ENCODE measurements around the gene C2CD2. TPM values are rescaled to one million over a fixed set of nuclear protein-coding genes. Genes with fewer than 3 reads are reported as not detected.

Gene C2CD2
- total and polyA plus RNA-seq, 2 donors (not counting 1 experiment from before 2014, with no cell fraction given) = 6.8 to 11.9 TPM

DNA sequence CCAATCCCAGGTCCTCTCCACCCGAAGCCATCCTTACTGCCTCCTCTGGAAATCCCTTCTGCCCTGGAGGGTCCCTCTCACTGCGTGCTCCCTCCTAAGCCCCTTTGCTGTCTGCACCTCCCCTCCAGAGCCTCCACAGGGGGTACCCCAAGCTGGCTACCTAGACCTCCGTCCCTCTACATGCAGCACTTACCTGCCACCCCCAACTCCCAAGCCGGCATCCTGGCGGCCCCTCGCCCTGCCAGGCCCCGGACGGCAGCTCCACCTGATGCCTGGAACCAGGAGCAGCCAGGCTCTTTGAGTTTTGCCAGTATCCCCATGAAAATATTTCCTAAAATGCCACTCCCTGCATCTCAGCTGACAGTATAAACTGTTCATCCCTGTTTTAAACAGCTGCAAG, 78.7 kb downstream of the C2CD2 start:
- intact Hi-C loops (cut with micrococcal nuclease) = no loop called here

DNA sequence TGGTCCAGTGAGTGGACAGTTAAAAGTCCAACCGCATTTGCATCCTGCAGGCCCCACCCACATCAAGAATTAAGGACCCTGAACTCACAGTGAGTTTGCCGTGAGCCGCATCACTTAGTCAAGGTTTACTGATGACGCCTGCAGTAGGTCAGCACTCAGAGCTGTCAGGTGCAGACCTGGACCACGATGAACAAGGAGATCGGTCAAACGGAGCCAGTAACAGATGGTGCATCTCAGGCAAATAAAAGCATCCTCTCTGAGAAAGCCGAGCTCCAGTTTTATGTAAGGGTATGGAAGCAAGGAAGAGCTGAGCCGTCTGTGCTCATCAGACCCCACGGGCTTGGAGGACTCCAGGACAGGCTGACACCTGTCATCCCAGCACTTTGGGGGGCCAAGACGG, 79.2 kb downstream of the C2CD2 start:
- Histone ChIP-seq H3K9me3 (ENCODE audit: control extremely low read depth in 1 of 3, control insufficient read depth in 2 of 3, insufficient read depth in 1 of 3, low read length in 2 of 3) (no peaks in the 10 kb centered on the region), H3K4me1 (ENCODE audit: control insufficient read depth in 2 of 2, insufficient read depth in 2 of 2, low read length in 2 of 2) (peaks cover 13 to 15% of the 10 kb centered on the region in 2 donors), H2AFZ (ENCODE audit: insufficient read depth, low read depth, low read length, poor library complexity, severe bottlenecking) (no peak overlapping the region), H3K27ac (ENCODE audit: low read length in 2 of 2) (no peak overlapping the region), H3K79me2 (ENCODE audit: control insufficient read depth, insufficient read depth, low read length) (peaks cover 80% of the 10 kb centered on the region), H3K36me3 (replicated peaks in 1 of 2; ENCODE audit: control extremely low read depth in 1 of 2, control insufficient read depth in 1 of 2, extremely low read depth in 1 of 2, insufficient read depth in 2 of 2, low read length in 1 of 2) (peaks cover 0 to 6% of the 10 kb centered on the region in 2 experiments), H3K9ac (ENCODE audit: low read length) (no peak overlapping the region), H4K20me1 (ENCODE audit: control insufficient read depth, insufficient read depth, low read length, poor library complexity, severe bottlenecking) (peaks cover 47% of the 10 kb centered on the region), H3K27me3 (replicated peaks in 1 of 4; ENCODE audit: control extremely low read depth in 1 of 4, control insufficient read depth in 3 of 4, insufficient read depth in 4 of 4, low read length in 3 of 4) (no peaks in the 10 kb centered on the region), H3K4me3 (ENCODE audit: control extremely low read depth in 1 of 5, extremely low read depth in 1 of 5, insufficient read depth in 1 of 5, low read depth in 2 of 5, low read length in 4 of 5) (no peak overlapping the region), H3K4me2 (replicated peaks; ENCODE audit: low read depth, low read length, poor library complexity, severe bottlenecking) (no peak overlapping the region)
- ChIA-PET CTCF (interaction anchor here (3.7 kb wide), 1 partner anchor 242 kb away, joined by 18 read pairs; no protein-coding TSS in a partner anchor), POLR2A (no interaction called here)
- Mint-ChIP-seq H3K4me1 (peaks cover 37% of the 10 kb centered on the region), H3K27me3 (no peaks in the 10 kb centered on the region), H3K4me3 (no peak overlapping the region), H3K27ac (no peak overlapping the region), H3K9me3 (ENCODE audit: insufficient read depth) (no peaks in the 10 kb centered on the region)
- WGBS (ENCODE audit: insufficient coverage) = 68% methylated on average over 11 of the region's 11 CpGs
- DNase-seq (no peak), ATAC-seq (ENCODE audit: low read depth) (no peak)
- TF ChIP-seq EZH2 (IDR thresholded peaks at IDR 0.05; ENCODE audit: borderline replicate concordance, insufficient read depth, low read depth, low read length, poor library complexity, severe bottlenecking) (no peak), CTCF (IDR thresholded peaks at IDR 0.05) (no peak)
- intact Hi-C loops (cut with micrococcal nuclease) = no loop called here

More for the DNA sequence above, 78.7 kb downstream of the C2CD2 start:
- Mint-ChIP-seq H3K4me1 (peaks cover 37% of the 10 kb centered on the region), H3K4me3 (no peak overlapping the region), H3K9me3 (ENCODE audit: insufficient read depth) (no peaks in the 10 kb centered on the region), H3K27ac (no peak overlapping the region), H3K27me3 (no peaks in the 10 kb centered on the region)
- peaks cover 47% of the 10 kb centered on the region for H4K20me1 ChIP-seq (ENCODE audit: control insufficient read depth, insufficient read depth, low read length, poor library complexity, severe bottlenecking)
- H3K36me3 ChIP-seq (replicated peaks in 1 of 2; ENCODE audit: control extremely low read depth in 1 of 2, control insufficient read depth in 1 of 2, extremely low read depth in 1 of 2, insufficient read depth in 2 of 2, low read length in 1 of 2) = peaks cover 0 to 6% of the 10 kb centered on the region in 2 experiments
- ChIA-PET CTCF (interaction anchor here (1.0 to 3.7 kb wide), 2 partner anchors 233 to 242 kb away, joined by 3 to 18 read pairs; no protein-coding TSS in a partner anchor), POLR2A (no interaction called here)
- 100% methylated on average over 5 of the region's 8 CpGs for WGBS (ENCODE audit: insufficient coverage)
- TF ChIP-seq EZH2 (IDR thresholded peaks at IDR 0.05; ENCODE audit: borderline replicate concordance, insufficient read depth, low read depth, low read length, poor library complexity, severe bottlenecking) = no peak
- TF ChIP-seq CTCF (IDR thresholded peaks at IDR 0.05) = no peak
- H3K9me3 ChIP-seq (ENCODE audit: control extremely low read depth in 1 of 3, control insufficient read depth in 2 of 3, insufficient read depth in 1 of 3, low read length in 2 of 3) = no peaks in the 10 kb centered on the region
- DNase-seq (no peak), ATAC-seq (ENCODE audit: low read depth) (no peak)
- H3K79me2 ChIP-seq (ENCODE audit: control insufficient read depth, insufficient read depth, low read length) = peaks cover 77% of the 10 kb centered on the region
- no peak overlapping the region for H3K27ac ChIP-seq (ENCODE audit: low read length in 2 of 2)
- no peaks in the 10 kb centered on the region for H3K27me3 ChIP-seq (replicated peaks in 1 of 4; ENCODE audit: control extremely low read depth in 1 of 4, control insufficient read depth in 3 of 4, insufficient read depth in 4 of 4, low read length in 3 of 4)
- H3K4me2 ChIP-seq (replicated peaks; ENCODE audit: low read depth, low read length, poor library complexity, severe bottlenecking) = no peak overlapping the region
- H3K4me3 ChIP-seq (ENCODE audit: control extremely low read depth in 1 of 5, extremely low read depth in 1 of 5, insufficient read depth in 1 of 5, low read depth in 2 of 5, low read length in 4 of 5) = no peak overlapping the region
- no peak overlapping the region for H3K9ac ChIP-seq (ENCODE audit: low read length)
- no peak overlapping the region for H2AFZ ChIP-seq (ENCODE audit: insufficient read depth, low read depth, low read length, poor library complexity, severe bottlenecking)
- H3K4me1 ChIP-seq (ENCODE audit: control insufficient read depth in 2 of 2, insufficient read depth in 2 of 2, low read length in 2 of 2) = peaks cover 13 to 20% of the 10 kb centered on the region in 2 donors
